DMS114 treated with DMSO at 0.1 percent for 48 hours (cell line): ENCODE data around the gene TTC28.
"Not testable (repeated sequence)": the region's sequence is repeated elsewhere in the genome, so short reads cannot be mapped to it uniquely, and the experiment has no call there.

Experiments
- DNase-seq: peaks from one replicate; lab custom pipeline; 2025; ENCODE audit not compliant: unreplicated experiment; lab: John Stamatoyannopoulos, UW

The TTC28 gene

GRCh38 chr22:28366856-28367255 lies 312.8 kb downstream of the TTC28 start:
- DNase-seq, result no peak

GRCh38 chr22:28365371-28365770 lies 314.3 kb downstream of the TTC28 start:
- DNase-seq, result no peak

GRCh38 chr22:28364105-28364504 lies 315.5 kb downstream of the TTC28 start:
- not testable (repeated sequence) for DNase-seq

- no peak for DNase-seq
These were observed 318.7 kb downstream of the TTC28 start for GRCh38 chr22:28360939-28361338.

- DNase-seq, result no peak
These were observed 321.3 kb downstream of the TTC28 start for GRCh38 chr22:28358312-28358711.

GRCh38 chr22:28357193-28357592 lies 322.4 kb downstream of the TTC28 start:
- DNase-seq, result no peak

- DNase-seq, result no peak
These were observed 328.2 kb downstream of the TTC28 start for GRCh38 chr22:28351476-28351875.

GRCh38 chr22:28348613-28349609 lies 330.7 kb downstream of the TTC28 start:
- DNase-seq, result no peak

- DNase-seq, result no peak
These were observed 333.3 kb downstream of the TTC28 start for GRCh38 chr22:28346308-28346707.

GRCh38 chr22:28344918-28345703 lies 334.5 kb downstream of the TTC28 start:
- DNase-seq, result no peak

GRCh38 chr22:28341001-28341400 lies 338.6 kb downstream of the TTC28 start:
- DNase-seq, result no peak

- no peak for DNase-seq
These were observed 346.6 kb downstream of the TTC28 start for GRCh38 chr22:28333088-28333487.

GRCh38 chr22:28332410-28332809 lies 347.2 kb downstream of the TTC28 start:
- no peak for DNase-seq

- no peak for DNase-seq
These were observed 347.9 kb downstream of the TTC28 start for GRCh38 chr22:28331695-28332094.

- DNase-seq, result no peak
These were observed 350.2 kb downstream of the TTC28 start for GRCh38 chr22:28329186-28330073.

- DNase-seq, result no peak
These were observed 350.9 kb downstream of the TTC28 start for GRCh38 chr22:28328756-28329155.

- DNase-seq, result no peak
These were observed 363.6 kb downstream of the TTC28 start for GRCh38 chr22:28316014-28316413.

- DNase-seq, result no peak
These were observed 364.7 kb downstream of the TTC28 start for GRCh38 chr22:28314959-28315358.

- DNase-seq, result no peak
These were observed 369.3 kb downstream of the TTC28 start for GRCh38 chr22:28310299-28310698.

GRCh38 chr22:28299753-28300152 lies 379.9 kb downstream of the TTC28 start:
- no peak for DNase-seq

GRCh38 chr22:28299309-28299708 lies 380.3 kb downstream of the TTC28 start:
- DNase-seq, result no peak
